ENCODE measurements around the gene SULT2A1.
"Not testable (repeated sequence)": the region's sequence is repeated elsewhere in the genome, so short reads cannot be mapped to it uniquely, and the experiment has no call there.

Gene SULT2A1, protein sequence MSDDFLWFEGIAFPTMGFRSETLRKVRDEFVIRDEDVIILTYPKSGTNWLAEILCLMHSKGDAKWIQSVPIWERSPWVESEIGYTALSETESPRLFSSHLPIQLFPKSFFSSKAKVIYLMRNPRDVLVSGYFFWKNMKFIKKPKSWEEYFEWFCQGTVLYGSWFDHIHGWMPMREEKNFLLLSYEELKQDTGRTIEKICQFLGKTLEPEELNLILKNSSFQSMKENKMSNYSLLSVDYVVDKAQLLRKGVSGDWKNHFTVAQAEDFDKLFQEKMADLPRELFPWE

GRCh38 chr19:47886010-47886559 lies at the start of gene SULT2A1:
SULT2A1 (minus strand) TSS chr19:47886315; CDS start chr19:47886257, 58 bp downstream.
- DNase-seq (ENCODE audit: low read depth): no peak

GRCh38 chr19:47928581-47928980 lies 42.5 kb upstream of the SULT2A1 start:
- not testable (repeated sequence) for DNase-seq (ENCODE audit: low read depth)

DNA sequence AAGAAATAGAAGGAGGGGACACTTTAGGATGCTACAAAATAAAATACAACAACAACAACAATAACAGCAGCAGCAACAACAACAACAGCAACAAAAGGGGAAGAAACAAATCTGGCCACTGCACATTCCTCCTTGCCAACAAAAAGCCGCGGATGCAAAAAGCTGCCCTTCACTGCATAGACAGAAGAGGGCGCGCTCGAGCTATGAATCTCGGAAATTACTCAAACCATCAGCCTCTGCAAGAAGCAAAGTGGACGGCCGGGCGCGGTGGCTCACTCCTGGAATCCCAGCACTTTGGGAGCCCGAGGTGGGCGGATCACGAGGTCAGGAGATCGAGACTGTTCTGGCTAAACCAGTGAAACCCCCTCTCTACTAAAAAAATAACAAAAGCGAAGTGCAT lies 34.0 kb upstream of the SULT2A1 start:
- not testable (repeated sequence) for DNase-seq (ENCODE audit: low read depth)

DNA sequence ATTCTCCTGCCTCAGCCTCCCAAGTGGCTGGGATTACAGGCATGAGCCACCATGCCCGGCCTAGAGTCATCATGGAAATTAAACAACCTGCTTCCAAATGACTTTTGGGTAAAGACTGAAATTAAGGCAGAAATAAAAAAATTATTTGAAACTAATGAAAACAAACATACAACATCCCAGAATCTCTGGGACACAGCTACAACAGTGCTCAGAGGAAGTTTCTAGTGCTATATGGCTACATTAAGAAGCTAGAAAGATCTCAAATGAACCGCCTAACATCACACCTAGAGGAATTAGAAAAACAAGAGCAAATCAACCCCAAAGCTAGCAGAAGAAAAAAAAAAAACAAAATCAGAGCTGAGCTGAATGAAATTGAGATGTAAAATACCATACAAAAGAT lies 24.1 kb upstream of the SULT2A1 start:
- DNase-seq (ENCODE audit: low read depth): not testable (repeated sequence)

- not testable (repeated sequence) for DNase-seq (ENCODE audit: low read depth)
These were observed 23.2 kb upstream of the SULT2A1 start for GRCh38 chr19:47909350-47909749.

- no peak for DNase-seq (ENCODE audit: low read depth)
These were observed 15.3 kb upstream of the SULT2A1 start for GRCh38 chr19:47901370-47901769.

DNA sequence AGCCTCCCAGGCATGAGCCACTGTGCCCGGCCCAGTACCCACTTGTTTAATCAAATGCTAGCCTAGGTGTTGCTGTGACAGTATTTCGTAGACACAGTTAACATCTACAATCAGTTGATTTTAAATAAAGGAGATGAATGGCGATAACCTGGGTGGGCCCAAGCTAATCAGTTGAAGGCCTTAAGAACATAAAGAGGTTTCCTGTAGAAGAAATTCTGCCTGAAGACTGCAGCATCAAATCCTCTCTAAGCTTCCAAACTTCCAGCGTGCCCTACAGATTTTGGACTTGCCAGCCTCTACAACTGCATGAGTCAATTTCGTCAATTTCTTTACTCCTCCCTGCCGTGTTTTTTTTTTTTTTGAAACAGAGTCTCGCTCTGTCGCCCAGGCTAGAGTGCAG lies 13.2 kb upstream of the SULT2A1 start:
- DNase-seq (ENCODE audit: low read depth): no peak

DNA sequence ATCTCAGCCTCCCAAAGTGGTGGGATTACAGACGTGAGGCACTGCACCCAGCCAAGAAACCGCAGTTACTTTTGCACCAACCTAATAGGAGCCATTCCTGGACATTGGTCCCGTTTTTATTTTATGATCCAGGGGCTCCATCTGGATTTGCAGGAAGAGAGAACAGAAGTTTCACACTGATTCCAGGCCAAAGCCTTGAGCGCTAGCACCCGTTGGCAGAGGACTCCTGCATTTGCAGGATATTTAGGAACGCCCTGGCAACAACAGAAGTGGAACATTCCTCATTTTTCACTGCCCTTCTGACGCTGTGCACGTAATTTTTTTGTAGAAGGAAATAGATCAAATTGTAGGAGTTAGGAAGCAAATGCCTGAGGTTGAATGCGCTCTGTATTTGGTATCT lies 11.7 kb upstream of the SULT2A1 start:
- no peak for DNase-seq (ENCODE audit: low read depth)

DNA sequence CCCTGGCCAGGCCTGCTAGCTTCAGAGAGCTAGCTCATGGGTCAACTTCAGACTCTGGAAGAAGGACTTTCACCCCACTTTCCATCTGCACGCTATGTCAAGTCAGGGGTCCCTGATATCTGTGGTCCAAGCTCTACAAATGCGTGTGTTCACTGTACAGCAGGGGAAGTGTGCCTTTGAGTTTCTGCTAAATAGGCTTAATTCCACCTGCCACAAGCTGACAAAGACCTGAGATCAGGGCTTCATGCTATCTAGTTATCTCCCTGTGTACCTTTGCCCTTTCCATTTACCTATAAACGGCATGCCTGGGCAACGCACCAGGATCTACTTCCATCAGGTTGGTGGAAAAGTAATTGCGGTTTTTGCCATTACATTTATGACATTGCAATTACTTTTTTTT lies 10.7 kb upstream of the SULT2A1 start:
- no peak for DNase-seq (ENCODE audit: low read depth)

GRCh38 chr19:47896019-47896418 lies 9.9 kb upstream of the SULT2A1 start:
- DNase-seq (ENCODE audit: low read depth): no peak

- DNase-seq (ENCODE audit: low read depth): no peak
These were observed 9.2 kb upstream of the SULT2A1 start for GRCh38 chr19:47895165-47895782.

DNA sequence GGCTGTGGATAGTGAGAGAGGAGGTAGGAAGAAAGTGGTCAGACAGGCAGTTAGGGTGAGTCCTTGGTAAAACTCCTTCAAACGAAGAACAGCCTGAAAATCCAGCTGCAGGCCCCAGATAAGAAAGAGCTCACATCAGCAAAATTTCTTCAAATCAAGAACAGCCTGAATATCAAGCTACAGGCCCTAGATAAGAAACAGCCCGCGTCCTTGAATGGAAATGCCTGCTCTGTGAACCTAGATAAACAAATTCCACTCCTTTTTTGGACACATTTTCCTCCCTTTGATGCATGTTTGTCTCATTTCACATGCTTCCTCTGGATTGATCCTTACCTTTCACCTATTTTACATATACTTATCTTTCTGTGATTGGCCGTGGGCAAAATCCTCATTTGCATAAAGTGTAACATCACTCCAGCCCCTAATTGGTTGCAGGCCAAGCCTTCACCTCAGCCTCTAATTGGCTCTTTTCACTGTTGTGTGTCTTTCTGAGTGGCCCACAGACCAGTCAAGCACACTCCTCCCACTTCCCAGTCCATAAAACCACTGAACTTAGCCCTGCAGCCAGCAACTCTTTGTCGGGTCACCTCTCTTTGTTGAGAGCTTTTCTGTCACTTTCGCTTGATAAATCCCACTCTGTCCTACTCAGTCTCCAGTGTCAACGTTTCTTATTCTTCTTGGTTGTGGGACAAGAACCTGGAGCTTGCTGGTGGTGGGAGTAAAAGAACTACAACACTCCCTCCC lies 6.0 kb upstream of the SULT2A1 start:
- no peak for DNase-seq (ENCODE audit: low read depth)

GRCh38 chr19:47891622-47891922 lies 5.5 kb upstream of the SULT2A1 start:
- DNase-seq (ENCODE audit: low read depth): no peak

GRCh38 chr19:47890865-47891621 lies 4.9 kb upstream of the SULT2A1 start:
- DNase-seq (ENCODE audit: low read depth): no peak

DNA sequence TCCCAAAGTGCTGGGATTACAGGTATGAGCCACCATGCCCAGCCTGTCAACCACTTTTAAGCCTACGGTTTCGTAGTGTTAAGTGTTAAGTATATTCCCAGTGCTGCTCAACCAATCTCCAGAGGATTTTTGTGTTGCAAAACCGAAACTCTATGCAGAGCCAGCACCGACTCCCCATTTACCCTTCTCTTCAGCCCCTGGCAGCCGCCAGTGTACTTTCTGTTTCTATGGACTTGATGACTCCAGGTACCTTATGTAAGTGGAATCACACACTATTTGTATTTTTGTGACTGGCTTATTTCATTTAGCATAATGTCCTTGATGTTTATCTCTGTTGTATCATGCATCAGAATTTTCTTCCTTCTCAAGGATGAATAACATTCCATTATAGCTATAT lies 1.1 kb downstream of the SULT2A1 start:
- no peak for DNase-seq (ENCODE audit: low read depth)

DNA sequence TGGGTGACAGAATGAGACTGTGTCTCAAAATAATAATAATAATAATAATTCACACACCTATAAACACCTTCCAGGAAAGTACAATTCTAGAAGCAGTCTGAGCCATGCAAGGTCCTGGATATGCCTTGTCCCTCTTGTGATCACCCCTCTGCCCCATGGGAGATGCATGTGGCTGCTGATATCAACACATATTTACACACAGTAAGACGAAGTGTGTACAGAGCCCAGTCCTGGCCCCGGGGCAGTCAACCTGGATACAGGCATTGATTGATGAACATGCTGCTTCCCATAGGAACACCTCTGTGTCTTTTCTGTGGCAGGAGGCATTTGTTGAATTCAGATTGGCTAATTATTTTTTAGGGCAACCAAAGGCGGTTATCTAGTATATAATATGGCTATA lies 3.2 kb downstream of the SULT2A1 start:
- DNase-seq (ENCODE audit: low read depth): no peak

- DNase-seq (ENCODE audit: low read depth): no peak
These were observed 4.4 kb downstream of the SULT2A1 start for GRCh38 chr19:47881757-47882156.

DNA sequence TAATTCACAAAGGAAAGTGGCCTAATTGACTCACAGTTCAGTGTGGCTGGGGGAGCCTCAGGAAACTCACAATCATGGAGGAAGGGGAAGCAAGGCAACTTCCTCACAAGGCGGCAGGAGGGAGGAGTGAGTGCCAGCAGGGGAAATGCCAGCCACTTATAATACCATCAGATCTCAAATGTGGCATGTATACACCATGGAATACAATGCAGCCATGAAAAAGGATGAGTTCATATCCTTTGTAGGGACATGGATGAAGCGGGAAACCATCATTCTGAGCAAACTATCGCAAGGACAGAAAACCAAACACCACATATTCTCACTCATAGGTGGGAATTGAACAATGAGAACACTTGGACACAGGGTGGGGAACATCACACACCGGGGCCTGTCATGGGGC lies 6.7 kb downstream of the SULT2A1 start:
- DNase-seq (ENCODE audit: low read depth): not testable (repeated sequence)

DNA sequence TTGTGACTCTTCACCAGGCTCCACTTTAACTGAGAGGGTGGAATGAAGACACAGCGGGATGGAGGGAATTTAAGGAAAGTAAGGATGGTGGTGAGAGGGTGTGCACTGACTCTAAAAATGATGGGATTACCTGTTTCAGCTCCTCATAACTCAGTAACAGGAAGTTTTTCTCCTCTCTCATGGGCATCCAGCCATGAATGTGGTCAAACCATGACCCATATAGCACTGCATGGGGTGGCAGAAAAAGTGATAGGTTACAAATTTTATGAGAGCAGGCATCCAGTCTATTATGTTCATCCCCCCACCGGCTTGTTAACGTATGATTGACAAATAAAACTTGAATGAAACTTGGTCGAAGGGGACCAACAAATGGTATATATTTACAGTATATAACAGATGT lies 7.2 kb downstream of the SULT2A1 start:
- DNase-seq (ENCODE audit: low read depth): no peak

DNA sequence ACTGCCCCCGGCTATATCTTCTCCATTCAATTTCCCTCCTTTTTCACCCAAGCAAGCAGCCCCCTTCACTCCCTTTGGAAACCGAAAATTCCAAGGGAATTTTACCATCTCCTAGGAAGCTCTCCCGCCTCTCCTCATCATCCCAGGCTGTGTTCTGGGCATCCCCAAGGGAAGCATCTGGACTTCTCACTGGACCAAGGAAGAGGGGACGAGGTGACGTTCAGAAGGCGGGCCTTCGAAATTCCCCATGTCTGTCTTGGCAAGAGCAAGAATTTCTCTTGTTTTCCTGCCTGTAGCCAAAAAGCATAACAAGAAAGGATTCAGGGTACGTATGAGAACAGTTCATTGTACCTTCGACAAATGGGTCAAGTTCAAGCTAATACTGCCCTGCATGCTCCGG lies 20.9 kb downstream of the SULT2A1 start:
- no peak for DNase-seq (ENCODE audit: low read depth)

- DNase-seq (ENCODE audit: low read depth): peak; percentile 4
These were observed 22.6 kb downstream of the SULT2A1 start for GRCh38 chr19:47863514-47863936.

GRCh38 chr19:47861630-47862029 lies 24.5 kb downstream of the SULT2A1 start:
- DNase-seq (ENCODE audit: low read depth): no peak
